GM21390 (cell line): Measurements from ENCODE around the gene VGF.
A peak's percentile ranks its signal among the peaks of the same experiment; 100 is the strongest.

Experiments
- ATAC-seq: cut with Tn5 transposase; IDR thresholded peaks from one replicate; pipeline ENCODE4 v1.9.1; 2021; ENCODE audit not compliant: unreplicated experiment

VGF gene

GRCh38 chr7:101166909-101167644, 1.7 kb upstream of the VGF start:
- no peak for ATAC-seq

GRCh38 chr7:101166648-101166908, 1.2 kb upstream of the VGF start:
- ATAC-seq, result no peak

- ATAC-seq, result no peak
These were observed 734 bp upstream of the VGF start for GRCh38 chr7:101165958-101166647.

- ATAC-seq, result no peak
These were observed 1.1 kb downstream of the VGF start for GRCh38 chr7:101164071-101164840.

GRCh38 chr7:101163279-101164070, 1.9 kb downstream of the VGF start:
- no peak for ATAC-seq

- ATAC-seq, result no peak
These were observed 2.7 kb downstream of the VGF start for GRCh38 chr7:101162551-101163278.

- ATAC-seq, result no peak
These were observed 3.5 kb downstream of the VGF start for GRCh38 chr7:101161692-101162471.

GRCh38 chr7:101160910-101161309, 4.5 kb downstream of the VGF start:
- no peak for ATAC-seq

- ATAC-seq, result no peak
These were observed 5.4 kb downstream of the VGF start for GRCh38 chr7:101159696-101160674.

GRCh38 chr7:101156866-101157589, 8.3 kb downstream of the VGF start:
- ATAC-seq, result no peak

- no peak for ATAC-seq
These were observed 9.1 kb downstream of the VGF start for GRCh38 chr7:101156277-101156676.

GRCh38 chr7:101155303-101155702, 10.1 kb downstream of the VGF start:
- ATAC-seq, result no peak

- ATAC-seq, result peak; percentile 15
These were observed 10.7 kb downstream of the VGF start for GRCh38 chr7:101154693-101155102.

GRCh38 chr7:101153969-101154692, 11.2 kb downstream of the VGF start, which contains the start of gene AP1S1:
AP1S1 (plus strand) TSS chr7:101154476; CDS start chr7:101154515, 39 bp downstream.
- peak; percentile 73 for ATAC-seq

- no peak for ATAC-seq
These were observed 13.3 kb downstream of the VGF start for GRCh38 chr7:101151908-101152651.

GRCh38 chr7:101140746-101141382, 24.5 kb downstream of the VGF start:
- no peak for ATAC-seq
